MM.1S (cell line): Measurements from ENCODE around the gene PDGFRB.

Experiments used
- EZH2 ChIP-seq: fragments of 300-600 bp; sonication (generic); optimal IDR thresholded peaks from 2 replicates; pipeline ENCODE3; 2017; ENCODE audit warnings: low read depth, mild to moderate bottlenecking, antibody characterized with exemption, low read length, mixed read lengths
- EZH2phosphoT487 ChIP-seq: fragments of 300-600 bp; sonication (generic); IDR thresholded peaks from 2 replicates; pipeline ENCODE4 v1.6.1; 2018; ENCODE audit warnings: antibody characterized with exemption, low read length
- TF ChIP-seq, protein P1 (sequence below): fragments of 300-600 bp; sonication (generic); IDR thresholded peaks from 2 replicates; pipeline ENCODE4 v1.5.1; 2016; ENCODE audit warnings: antibody characterized with exemption, low read length, mixed read lengths

DNA sequence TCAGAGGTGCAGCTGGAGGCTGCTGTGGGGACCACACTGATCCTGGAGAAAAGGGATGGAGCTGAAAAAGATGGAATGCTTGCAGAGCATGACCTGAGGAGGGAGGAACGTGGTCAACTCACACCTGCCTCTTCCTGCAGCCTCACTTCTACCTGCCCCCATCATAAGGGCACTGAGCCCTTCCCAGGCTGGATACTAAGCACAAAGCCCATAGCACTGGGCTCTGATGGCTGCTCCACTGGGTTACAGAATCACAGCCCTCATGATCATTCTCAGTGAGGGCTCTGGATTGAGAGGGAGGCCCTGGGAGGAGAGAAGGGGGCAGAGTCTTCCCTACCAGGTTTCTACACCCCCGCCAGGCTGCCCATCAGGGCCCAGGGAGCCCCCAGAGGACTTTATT, 28.4 kb upstream of the PDGFRB start:
- no peak for TF ChIP-seq EZH2phosphoT487
- TF ChIP-seq, protein P1, sequence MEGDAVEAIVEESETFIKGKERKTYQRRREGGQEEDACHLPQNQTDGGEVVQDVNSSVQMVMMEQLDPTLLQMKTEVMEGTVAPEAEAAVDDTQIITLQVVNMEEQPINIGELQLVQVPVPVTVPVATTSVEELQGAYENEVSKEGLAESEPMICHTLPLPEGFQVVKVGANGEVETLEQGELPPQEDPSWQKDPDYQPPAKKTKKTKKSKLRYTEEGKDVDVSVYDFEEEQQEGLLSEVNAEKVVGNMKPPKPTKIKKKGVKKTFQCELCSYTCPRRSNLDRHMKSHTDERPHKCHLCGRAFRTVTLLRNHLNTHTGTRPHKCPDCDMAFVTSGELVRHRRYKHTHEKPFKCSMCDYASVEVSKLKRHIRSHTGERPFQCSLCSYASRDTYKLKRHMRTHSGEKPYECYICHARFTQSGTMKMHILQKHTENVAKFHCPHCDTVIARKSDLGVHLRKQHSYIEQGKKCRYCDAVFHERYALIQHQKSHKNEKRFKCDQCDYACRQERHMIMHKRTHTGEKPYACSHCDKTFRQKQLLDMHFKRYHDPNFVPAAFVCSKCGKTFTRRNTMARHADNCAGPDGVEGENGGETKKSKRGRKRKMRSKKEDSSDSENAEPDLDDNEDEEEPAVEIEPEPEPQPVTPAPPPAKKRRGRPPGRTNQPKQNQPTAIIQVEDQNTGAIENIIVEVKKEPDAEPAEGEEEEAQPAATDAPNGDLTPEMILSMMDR, result no peak
- no peak for TF ChIP-seq EZH2
